Thymus (tissue), 11 donors: ENCODE data around the gene OTULINL. TPM values are rescaled to one million over a fixed set of nuclear protein-coding genes. Genes with fewer than 3 reads are reported as not detected.
A peak's percentile ranks its signal among the peaks of the same experiment; 100 is the strongest.

ENCODE experiments used
- DNase-seq, 9 donors: peaks; one replicate each; pipeline ENCODE4 v3.0.0-alpha.2; 2013; ENCODE audit warnings: low spot score in 9 of 9, low read depth in 6 of 9, missing footprints in 1 of 9
- H3K27ac ChIP-seq, 2 donors: one replicate each; pipeline ENCODE4 v1.5.1; 2013; ENCODE audit warnings: control low read depth in 1 of 2, low read depth in 1 of 2, low read length in 1 of 2, mild to moderate bottlenecking in 1 of 2, moderate library complexity in 1 of 2
- H3K27me3 ChIP-seq, 2 donors: one replicate each; pipeline ENCODE4 v1.5.1; 2013; ENCODE audit warnings: low read length in 1 of 2; ENCODE audit not compliant: control insufficient read depth in 2 of 2, insufficient read depth in 1 of 2
- H3K36me3 ChIP-seq, 2 donors: one replicate each; pipeline ENCODE4 v1.5.1; 2013; ENCODE audit warnings: low read length in 1 of 2, mild to moderate bottlenecking in 1 of 2, moderate library complexity in 1 of 2; ENCODE audit not compliant: control insufficient read depth in 2 of 2, insufficient read depth in 2 of 2
- H3K4me1 ChIP-seq, 2 donors: one replicate each; pipeline ENCODE4 v1.5.1; 2013; ENCODE audit warnings: low read length in 2 of 2; ENCODE audit not compliant: control insufficient read depth in 2 of 2, insufficient read depth in 2 of 2
- H3K4me3 ChIP-seq, 2 donors: one replicate each; pipeline ENCODE4 v1.5.1; 2013; ENCODE audit warnings: low read length in 2 of 2, control low read depth in 1 of 2, mild to moderate bottlenecking in 1 of 2
- H3K9me3 ChIP-seq, 2 donors: one replicate each; pipeline ENCODE4 v1.5.1; 2013; ENCODE audit warnings: low read length in 1 of 2, mild to moderate bottlenecking in 1 of 2; ENCODE audit not compliant: control insufficient read depth in 2 of 2, insufficient read depth in 1 of 2
- WGBS: extraction: QIAGEN DNeasy Blood & Tissue Kit; methylation state at CpG from one replicate; pipeline ENCODE4 v1.1.7; 2013; 5-methylcytosine and 5-hydroxymethylcytosine counted together
- polyA plus RNA-seq: library from polyadenylated mRNA; stranded (reverse); fragments of 200-250 nt; gene quantifications from one replicate; pipeline ENCODE4 v1.2.3, GENCODE V29; 2013
- total RNA-seq: library from RNA; stranded (reverse); fragments of 120-200 nt; gene quantifications from one replicate; pipeline ENCODE4 v1.2.4, GENCODE V29; 2013
- donor health status: healthy.

Gene OTULINL
- total and polyA plus RNA-seq, 2 donors, result 9.1 to 14.9 TPM

- no peaks in the 10 kb centered on the region for H3K9me3 ChIP-seq
- peaks cover 12 to 17% of the 10 kb centered on the region in 2 donors for H3K27me3 ChIP-seq
- no peaks in the 10 kb centered on the region for H3K36me3 ChIP-seq
- no peak overlapping the region for H3K27ac ChIP-seq
- no peak overlapping the region for H3K4me3 ChIP-seq
- peaks cover 4 to 11% of the 10 kb centered on the region in 2 donors for H3K4me1 ChIP-seq
- no peak for DNase-seq
- WGBS, result 97% methylated on average over 6 of the region's 6 CpGs
These were observed 1.1 kb upstream of the OTULINL start for GRCh38 chr5:14580398-14581034.

GRCh38 chr5:14581891-14582796, 552 bp downstream of the OTULINL start:
- DNase-seq, result peak in 7 of 9 donors; percentile 51 to 89 (median 67)
- Histone ChIP-seq H3K4me1 (peaks cover 4 to 11% of the 10 kb centered on the region in 2 donors), H3K27me3 (peaks cover 12 to 17% of the 10 kb centered on the region in 2 donors), H3K4me3 (peak overlapping the region; percentile 53 to 81), H3K27ac (peak overlapping the region; percentile 44 to 87), H3K9me3 (no peaks in the 10 kb centered on the region), H3K36me3 (no peaks in the 10 kb centered on the region)
- 7% methylated on average over 86 of the region's 86 CpGs for WGBS

- H3K9me3 ChIP-seq, result no peaks in the 10 kb centered on the region
- WGBS, result 73% methylated on average over 9 of the region's 9 CpGs
- H3K27me3 ChIP-seq, result peaks cover 12 to 17% of the 10 kb centered on the region in 2 donors
- H3K36me3 ChIP-seq, result no peaks in the 10 kb centered on the region
- peak overlapping the region; percentile 53 to 81 for H3K4me3 ChIP-seq
- no peak for DNase-seq
- H3K27ac ChIP-seq, result no peak overlapping the region
- H3K4me1 ChIP-seq, result peaks cover 4 to 11% of the 10 kb centered on the region in 2 donors
These were observed 1.2 kb downstream of the OTULINL start for GRCh38 chr5:14582797-14583137.

GRCh38 chr5:14584848-14585247, 3.3 kb downstream of the OTULINL start:
- Histone ChIP-seq H3K36me3 (no peaks in the 10 kb centered on the region), H3K27ac (no peak overlapping the region), H3K27me3 (peaks cover 7 to 17% of the 10 kb centered on the region in 2 donors), H3K9me3 (no peaks in the 10 kb centered on the region), H3K4me3 (no peak overlapping the region), H3K4me1 (peaks cover 4 to 11% of the 10 kb centered on the region in 2 donors)
- no peak for DNase-seq
- 96% methylated on average over 7 of the region's 7 CpGs for WGBS

GRCh38 chr5:14587150-14587549, 5.6 kb downstream of the OTULINL start:
- Histone ChIP-seq H3K4me1 (peaks cover 0 to 6% of the 10 kb centered on the region in 2 donors), H3K27ac (no peak overlapping the region)
- 97% methylated on average over 6 of the region's 6 CpGs for WGBS

GRCh38 chr5:14588145-14588544, 6.6 kb downstream of the OTULINL start:
- no peak for DNase-seq
- H3K27ac ChIP-seq, result no peak overlapping the region

More at GRCh38 chr5:14587150-14587549, 5.6 kb downstream of the OTULINL start:
- no peak overlapping the region for H3K4me3 ChIP-seq
- peaks cover 0 to 8% of the 10 kb centered on the region in 2 donors for H3K27me3 ChIP-seq
- H3K9me3 ChIP-seq, result no peaks in the 10 kb centered on the region
- H3K36me3 ChIP-seq, result no peaks in the 10 kb centered on the region
- DNase-seq, result no peak

GRCh38 chr5:14588758-14589543, 7.4 kb downstream of the OTULINL start:
- WGBS, result 94% methylated on average over 10 of the region's 10 CpGs
- Histone ChIP-seq H3K4me1 (peaks cover 0 to 11% of the 10 kb centered on the region in 2 donors), H3K4me3 (no peak overlapping the region), H3K36me3 (no peaks in the 10 kb centered on the region), H3K27ac (no peak overlapping the region), H3K9me3 (no peaks in the 10 kb centered on the region), H3K27me3 (no peaks in the 10 kb centered on the region)
- DNase-seq, result no peak

More at GRCh38 chr5:14588145-14588544, 6.6 kb downstream of the OTULINL start:
- H3K27me3 ChIP-seq, result no peaks in the 10 kb centered on the region
- no peaks in the 10 kb centered on the region for H3K9me3 ChIP-seq
- H3K4me1 ChIP-seq, result peaks cover 0 to 4% of the 10 kb centered on the region in 2 donors
- H3K36me3 ChIP-seq, result no peaks in the 10 kb centered on the region
- no peak overlapping the region for H3K4me3 ChIP-seq
- WGBS, result 92% methylated on average over 2 of the region's 2 CpGs

GRCh38 chr5:14590949-14591348, 9.4 kb downstream of the OTULINL start:
- Histone ChIP-seq H3K36me3 (no peaks in the 10 kb centered on the region), H3K27ac (no peak overlapping the region), H3K4me1 (peaks cover 10 to 27% of the 10 kb centered on the region in 2 donors), H3K27me3 (no peaks in the 10 kb centered on the region), H3K9me3 (no peaks in the 10 kb centered on the region), H3K4me3 (no peak overlapping the region)
- WGBS, result 92% methylated on average over 2 of the region's 2 CpGs
- no peak for DNase-seq
